ENCODE results near the gene SLC25A22. TPM values are rescaled to one million over a fixed set of nuclear protein-coding genes. Genes with fewer than 3 reads are reported as not detected.

Gene SLC25A22
- polyA plus RNA-seq, 2 of the 4 experiments (the other 2 are of a cell fraction) = 13.5 to 18.7 TPM

DNA sequence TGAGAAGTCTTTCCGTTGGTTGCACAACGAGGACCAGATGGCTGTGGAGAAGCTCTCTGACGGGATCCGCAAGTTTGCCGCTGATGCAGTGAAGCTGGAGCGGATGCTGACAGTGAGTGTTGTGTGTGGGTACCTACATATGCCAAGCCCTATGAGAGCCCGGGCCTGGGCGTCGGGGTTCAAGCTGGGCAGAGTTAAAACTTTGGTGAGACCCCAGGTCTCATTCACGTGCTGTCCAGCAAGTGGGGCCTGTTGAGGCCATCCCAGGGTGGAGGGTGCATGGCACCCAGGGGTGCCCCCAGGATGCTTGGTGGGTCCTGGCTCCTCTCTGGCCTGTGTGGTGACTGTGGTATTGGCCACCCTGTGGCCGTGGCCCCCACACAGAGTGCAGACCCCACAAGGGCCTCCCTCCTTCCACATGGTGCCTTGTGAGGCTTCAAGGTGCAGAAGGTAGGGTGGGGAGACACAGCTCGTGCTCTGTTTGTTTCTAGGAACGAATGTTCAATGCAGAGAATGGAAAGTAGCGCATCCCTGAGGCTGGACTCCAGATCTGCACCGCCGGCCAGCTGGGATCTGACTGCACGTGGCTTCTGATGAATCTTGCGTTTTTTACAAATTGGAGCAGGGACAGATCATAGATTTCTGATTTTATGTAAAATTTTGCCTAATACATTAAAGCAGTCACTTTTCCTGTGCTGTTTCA lies 33.6 kb downstream of the SLC25A22 start:
- no peak overlapping the region for H3K4me3 ChIP-seq
- no peaks in the 10 kb centered on the region for H3K9me3 ChIP-seq
- FAIRE-seq (no peak), DNase-seq (ENCODE audit: low read depth in 1 of 2, low spot score in 1 of 2) (no peak), ATAC-seq (peak in 1 of 2 experiments; percentile 3; a peak in 3 of 6 replicates)
- H3K4me1 ChIP-seq = peaks cover 29% of the 10 kb centered on the region
- H3K27ac ChIP-seq = no peak overlapping the region
- TF ChIP-seq RFX5 (IDR thresholded peaks at IDR 0.05) (no peak), JUNB (IDR thresholded peaks at IDR 0.05) (no peak), CEBPB (IDR thresholded peaks at IDR 0.05) (no peak), KDM5A (IDR thresholded peaks at IDR 0.05) (no peak), HOXA7 (CRISPR knock-in tag; IDR thresholded peaks at IDR 0.05) (no peak), MYC (IDR thresholded peaks at IDR 0.05; ENCODE audit: borderline replicate concordance, low read length) (no peak), KDM1A (IDR thresholded peaks at IDR 0.05; ENCODE audit: low read depth) (no peak), POLR2AphosphoS2 (conservative IDR thresholded peaks at IDR 0.05; ENCODE audit: low read length) (no peak), PHF8 (IDR thresholded peaks at IDR 0.05; ENCODE audit: borderline replicate concordance, low read depth) (no peak), USF2 (IDR thresholded peaks at IDR 0.05) (no peak), SREBF2 (IDR thresholded peaks at IDR 0.05) (no peak), JUN (IDR thresholded peaks at IDR 0.05) (no peak; a peak in 2 of 5 replicates)
- TF ChIP-seq, protein P1, sequence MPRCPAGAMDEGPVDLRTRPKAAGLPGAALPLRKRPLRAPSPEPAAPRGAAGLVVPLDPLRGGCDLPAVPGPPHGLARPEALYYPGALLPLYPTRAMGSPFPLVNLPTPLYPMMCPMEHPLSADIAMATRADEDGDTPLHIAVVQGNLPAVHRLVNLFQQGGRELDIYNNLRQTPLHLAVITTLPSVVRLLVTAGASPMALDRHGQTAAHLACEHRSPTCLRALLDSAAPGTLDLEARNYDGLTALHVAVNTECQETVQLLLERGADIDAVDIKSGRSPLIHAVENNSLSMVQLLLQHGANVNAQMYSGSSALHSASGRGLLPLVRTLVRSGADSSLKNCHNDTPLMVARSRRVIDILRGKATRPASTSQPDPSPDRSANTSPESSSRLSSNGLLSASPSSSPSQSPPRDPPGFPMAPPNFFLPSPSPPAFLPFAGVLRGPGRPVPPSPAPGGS (IDR thresholded peaks at IDR 0.05) = no peak
- TF ChIP-seq, protein P2, sequence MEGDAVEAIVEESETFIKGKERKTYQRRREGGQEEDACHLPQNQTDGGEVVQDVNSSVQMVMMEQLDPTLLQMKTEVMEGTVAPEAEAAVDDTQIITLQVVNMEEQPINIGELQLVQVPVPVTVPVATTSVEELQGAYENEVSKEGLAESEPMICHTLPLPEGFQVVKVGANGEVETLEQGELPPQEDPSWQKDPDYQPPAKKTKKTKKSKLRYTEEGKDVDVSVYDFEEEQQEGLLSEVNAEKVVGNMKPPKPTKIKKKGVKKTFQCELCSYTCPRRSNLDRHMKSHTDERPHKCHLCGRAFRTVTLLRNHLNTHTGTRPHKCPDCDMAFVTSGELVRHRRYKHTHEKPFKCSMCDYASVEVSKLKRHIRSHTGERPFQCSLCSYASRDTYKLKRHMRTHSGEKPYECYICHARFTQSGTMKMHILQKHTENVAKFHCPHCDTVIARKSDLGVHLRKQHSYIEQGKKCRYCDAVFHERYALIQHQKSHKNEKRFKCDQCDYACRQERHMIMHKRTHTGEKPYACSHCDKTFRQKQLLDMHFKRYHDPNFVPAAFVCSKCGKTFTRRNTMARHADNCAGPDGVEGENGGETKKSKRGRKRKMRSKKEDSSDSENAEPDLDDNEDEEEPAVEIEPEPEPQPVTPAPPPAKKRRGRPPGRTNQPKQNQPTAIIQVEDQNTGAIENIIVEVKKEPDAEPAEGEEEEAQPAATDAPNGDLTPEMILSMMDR (IDR thresholded peaks at IDR 0.05) = no peak
- 90% methylated on average over 18 of the region's 18 CpGs for WGBS (ENCODE audit: missing lambda C conversion rate)
- ChIA-PET CTCF (interaction anchor here (0.6 to 5.4 kb wide), 12 partner anchors 8 to 210 kb away, joined by 3 to 44 read pairs (median 5); partner anchors contain the start of genes GATD1, TALDO1 and TMEM80), POLR2A (interaction anchor here (0.6 to 0.9 kb wide), 2 partner anchors 17 to 70 kb away, joined by 3 read pairs; partner anchors contain the start of genes DEAF1 and TALDO1)
- no peak overlapping the region for H3K4me2 ChIP-seq

DNA sequence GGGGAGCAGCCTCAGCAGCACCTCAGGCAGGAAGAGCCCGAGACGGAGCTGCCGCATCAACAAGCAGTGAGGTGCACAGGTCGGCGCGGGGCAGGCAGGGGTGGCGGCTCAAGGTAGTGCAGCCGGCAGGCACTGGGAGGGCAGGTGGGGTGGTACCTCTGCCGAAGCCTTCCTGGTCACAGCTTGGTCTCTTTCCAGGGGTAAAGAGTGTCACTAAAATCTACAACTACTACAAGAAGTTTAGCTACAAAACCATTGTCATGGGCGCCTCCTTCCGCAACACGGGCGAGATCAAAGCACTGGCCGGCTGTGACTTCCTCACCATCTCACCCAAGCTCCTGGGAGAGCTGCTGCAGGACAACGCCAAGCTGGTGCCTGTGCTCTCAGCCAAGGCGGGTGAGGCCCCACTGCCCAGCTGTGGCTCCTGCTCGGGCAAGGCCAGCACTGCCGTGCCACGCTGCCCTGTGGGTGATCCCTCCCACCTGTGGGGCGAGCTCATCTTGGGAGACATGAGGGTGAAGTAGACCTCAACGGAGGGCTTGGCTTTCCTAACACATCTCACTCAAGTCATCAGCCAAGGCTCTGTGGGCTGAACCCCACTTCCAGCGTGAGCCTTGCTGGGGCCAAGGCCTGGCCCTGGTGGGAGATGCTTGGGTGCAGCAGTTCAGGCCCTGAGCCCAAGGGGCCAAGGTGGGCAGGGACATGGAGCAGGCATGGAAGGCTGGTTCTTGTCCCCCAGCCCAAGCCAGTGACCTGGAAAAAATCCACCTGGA lies 34.3 kb downstream of the SLC25A22 start:
- 91% methylated on average over 20 of the region's 22 CpGs for WGBS (ENCODE audit: missing lambda C conversion rate)
- Histone ChIP-seq H3K9me3 (no peaks in the 10 kb centered on the region), H3K4me1 (peaks cover 29% of the 10 kb centered on the region), H3K27ac (peak overlapping the region in 1 of 2 experiments; percentile 81; a peak in 3 of 6 replicates), H3K4me2 (no peak overlapping the region), H3K4me3 (no peak overlapping the region)
- ChIA-PET POLR2A (interaction anchor here (0.6 to 2.1 kb wide), 3 partner anchors 9 to 63 kb away, joined by 3 to 5 read pairs (median 4); no protein-coding TSS in a partner anchor), CTCF (interaction anchor here (0.7 to 5.4 kb wide), 12 partner anchors 9 to 209 kb away, joined by 3 to 44 read pairs (median 6); partner anchors contain the start of genes GATD1, TALDO1 and TMEM80)
- DNase-seq (ENCODE audit: low read depth in 1 of 2, low spot score in 1 of 2) = no peak
- no peak for FAIRE-seq
- TF ChIP-seq RNF2 (IDR thresholded peaks at IDR 0.05; ENCODE audit: borderline replicate concordance, low read depth) = no peak
- peak in 1 of 2 experiments; percentile 15; a peak in 2 of 5 replicates for TF ChIP-seq JUN (IDR thresholded peaks at IDR 0.05)
- peak; percentile 0 to 2; a peak in 1 of 6 replicates for ATAC-seq

GRCh38 chr11:763073-763463 lies 35.0 kb downstream of the SLC25A22 start:
- peak overlapping the region; percentile 61 to 81; a peak in 5 of 6 replicates for H3K27ac ChIP-seq
- ChIA-PET POLR2A (interaction anchor here (0.6 to 2.1 kb wide), 2 partner anchors 9 to 17 kb away, joined by 3 to 5 read pairs; no protein-coding TSS in a partner anchor), CTCF (interaction anchor here (0.7 to 5.4 kb wide), 8 partner anchors 8 to 101 kb away, joined by 3 to 32 read pairs (median 6); partner anchors contain the start of genes TALDO1 and TMEM80)
- H3K9me3 ChIP-seq = no peaks in the 10 kb centered on the region
- H3K4me1 ChIP-seq = peaks cover 29% of the 10 kb centered on the region
- no peak for ATAC-seq
- TF ChIP-seq EHF (CRISPR knock-in tag; IDR thresholded peaks at IDR 0.05) = no peak
- TF ChIP-seq MYC (IDR thresholded peaks at IDR 0.05; ENCODE audit: borderline replicate concordance, low read length) = no peak
- no peak for TF ChIP-seq NPAS2 (CRISPR knock-in tag; IDR thresholded peaks at IDR 0.05; ENCODE audit: borderline replicate concordance)
- no peak for TF ChIP-seq ESRRA (IDR thresholded peaks at IDR 0.05; ENCODE audit: borderline replicate concordance, low read length)
- TF ChIP-seq HOXB5 (CRISPR knock-in tag; IDR thresholded peaks at IDR 0.05) = no peak
- TF ChIP-seq GATA3 (IDR thresholded peaks at IDR 0.05; ENCODE audit: borderline replicate concordance) = no peak
- no peak for TF ChIP-seq PHF8 (IDR thresholded peaks at IDR 0.05; ENCODE audit: borderline replicate concordance, low read depth)
- no peak for FAIRE-seq
- 77% methylated on average over 4 of the region's 24 CpGs for WGBS (ENCODE audit: missing lambda C conversion rate)
- DNase-seq (ENCODE audit: low read depth in 1 of 2, low spot score in 1 of 2) = no peak
- no peak overlapping the region for H3K4me3 ChIP-seq
- H3K4me2 ChIP-seq = peak overlapping the region; percentile 45; the same call in 2 of the 3 replicates

Measured in A549 (cell line).